GM23338 (cell line): ENCODE results near the gene KAT6B. TPM values are rescaled to one million over a fixed set of nuclear protein-coding genes. Genes with fewer than 3 reads are reported as not detected.

Source experiments
- ATAC-seq: fragments of 200-7000 bp; cut with Tn5 transposase; 3 replicates; pipeline ENCODE4 v1.9.1; 2020
- DNase-seq: peaks from one replicate; pipeline ENCODE4 v3.0.0-alpha.2; 2015; ENCODE audit warnings: low spot score
- H2AFZ ChIP-seq: fragments of 200-600 bp; sonication (generic); 2 replicates; pipeline ENCODE4 v1.8.0; 2016; ENCODE audit warnings: antibody characterized with exemption, mild to moderate bottlenecking, moderate library complexity
- H3F3A ChIP-seq: fragments of 200-600 bp; sonication (generic); replicated peaks from 2 replicates; pipeline ENCODE4 v1.8.0; 2017; ENCODE audit warnings: antibody characterized with exemption, mixed run types, low read depth
- H3K27ac ChIP-seq: fragments of 200-600 bp; sonication (generic); 2 replicates; pipeline ENCODE4 v1.6.1; 2016; ENCODE audit warnings: low read depth
- H3K27me3 ChIP-seq: fragments of 200-600 bp; sonication (generic); 2 replicates; pipeline ENCODE4 v1.8.0; 2016; ENCODE audit warnings: mild to moderate bottlenecking, mixed run types, moderate library complexity; ENCODE audit not compliant: insufficient read depth
- H3K36me3 ChIP-seq: fragments of 200-600 bp; sonication (generic); 2 replicates; pipeline ENCODE4 v1.8.0; 2016; ENCODE audit warnings: mild to moderate bottlenecking; ENCODE audit not compliant: insufficient read depth
- H3K4me1 ChIP-seq: fragments of 200-600 bp; sonication (generic); 2 replicates; pipeline ENCODE4 v1.8.0; 2016; ENCODE audit warnings: mild to moderate bottlenecking, moderate library complexity; ENCODE audit not compliant: insufficient read depth
- H3K4me2 ChIP-seq: fragments of 200-600 bp; sonication (generic); 2 replicates; pipeline ENCODE4 v1.7.1; 2017; ENCODE audit warnings: mixed run types
- H3K4me3 ChIP-seq: fragments of 200-600 bp; sonication (generic); 2 replicates; pipeline ENCODE4 v1.6.1; 2016; ENCODE audit warnings: mixed run types
- H3K79me2 ChIP-seq: fragments of 200-600 bp; sonication (generic); replicated peaks from 2 replicates; pipeline ENCODE4 v1.8.0; 2017; ENCODE audit warnings: mild to moderate bottlenecking; ENCODE audit not compliant: insufficient read depth
- H3K9me2 ChIP-seq: fragments of 200-600 bp; sonication (generic); 2 replicates; pipeline ENCODE4 v1.8.0; 2017; ENCODE audit not compliant: insufficient read depth
- H4K20me1 ChIP-seq: fragments of 200-600 bp; sonication (generic); replicated peaks from 2 replicates; pipeline ENCODE4 v1.8.0; 2017; ENCODE audit warnings: mild to moderate bottlenecking; ENCODE audit not compliant: insufficient read depth
- H3K27ac Mint-ChIP-seq: 2 replicates; pipeline ENCODE4 v1.8.0; 2020; ENCODE audit warnings: inconsistent platforms, mild to moderate bottlenecking, moderate library complexity, mixed read lengths
- H3K27me3 Mint-ChIP-seq: 3 replicates; pipeline ENCODE4 v1.8.0; 2022; ENCODE audit warnings: low read depth, mild to moderate bottlenecking, moderate library complexity, mixed read lengths, inconsistent platforms; ENCODE audit not compliant: insufficient read depth, poor library complexity
- H3K36me3 Mint-ChIP-seq: 3 replicates; pipeline ENCODE4 v1.8.0; 2021; ENCODE audit warnings: low read depth, mild to moderate bottlenecking, inconsistent platforms, moderate library complexity, mixed read lengths
- H3K4me1 Mint-ChIP-seq: 3 replicates; pipeline ENCODE4 v1.8.0; 2020; ENCODE audit warnings: mild to moderate bottlenecking, inconsistent platforms, mixed read lengths
- H3K4me3 Mint-ChIP-seq: 3 replicates; pipeline ENCODE4 v1.8.0; 2021; ENCODE audit warnings: moderate library complexity, mild to moderate bottlenecking, inconsistent platforms, mixed read lengths
- H3K9me3 Mint-ChIP-seq: 3 replicates; pipeline ENCODE4 v1.8.0; 2020; ENCODE audit warnings: moderate library complexity, mild to moderate bottlenecking, inconsistent platforms, mixed read lengths
- CREB1 ChIP-seq: fragments of 250-450 bp; sonication (Bioruptor Pico); IDR thresholded peaks from 2 replicates; pipeline ENCODE4 v1.5.0; 2020; ENCODE audit warnings: low read depth, mild to moderate bottlenecking, moderate library complexity
- CTCF ChIP-seq, 2 experiments: fragments of 200-600 bp in 1 of 2; sonication (generic) in 1 of 2; conservative IDR thresholded peaks; 2 replicates each; pipeline versions ENCODE4 v1.5.1 to v1.6.1; 2016 to 2017; ENCODE audit warnings: antibody characterized with exemption in 2 of 2, low read depth in 2 of 2, mild to moderate bottlenecking in 2 of 2, moderate library complexity in 1 of 2
- EZH2 ChIP-seq: fragments of 200-600 bp; sonication (generic); IDR thresholded peaks from one replicate; pipeline ENCODE4 v1.8.0; 2017; ENCODE audit warnings: antibody characterized with exemption, mild to moderate bottlenecking, low read depth; ENCODE audit not compliant: unreplicated experiment
- EZH2phosphoT487 ChIP-seq: fragments of 200-600 bp; sonication (generic); IDR thresholded peaks from one replicate; pipeline ENCODE4 v1.8.1; 2018; ENCODE audit warnings: antibody characterized with exemption; ENCODE audit not compliant: unreplicated experiment
- JUNB ChIP-seq: IDR thresholded peaks from one replicate; pipeline ENCODE4 v1.6.1; 2016; ENCODE audit warnings: antibody characterized with exemption; ENCODE audit not compliant: unreplicated experiment
- NANOG ChIP-seq: IDR thresholded peaks from 2 replicates; pipeline ENCODE4 v1.6.1; 2016; ENCODE audit warnings: antibody characterized with exemption, borderline replicate concordance
- POLR2AphosphoS5 ChIP-seq: IDR thresholded peaks from 2 replicates; pipeline ENCODE4 v1.6.1; 2016; ENCODE audit warnings: antibody characterized with exemption, low read depth
- REST ChIP-seq: IDR thresholded peaks from one replicate; pipeline ENCODE4 v1.6.1; 2018; ENCODE audit warnings: antibody characterized with exemption; ENCODE audit not compliant: unreplicated experiment
- STAT1 ChIP-seq: IDR thresholded peaks from one replicate; pipeline ENCODE4 v1.6.1; 2016; ENCODE audit warnings: antibody characterized with exemption; ENCODE audit not compliant: unreplicated experiment
- ZNF114 ChIP-seq: fragments of 250-450 bp; sonication (Bioruptor Pico); IDR thresholded peaks from 2 replicates; pipeline ENCODE4 v1.5.0; 2020; ENCODE audit warnings: mild to moderate bottlenecking, moderate library complexity
- ZNF331 ChIP-seq: fragments of 250-450 bp; sonication (Bioruptor Pico); IDR thresholded peaks from 2 replicates; pipeline ENCODE4 v1.5.0; 2020; ENCODE audit warnings: low read depth, mild to moderate bottlenecking, moderate library complexity
- polyA plus RNA-seq: library from polyadenylated mRNA; unstranded; fragments of >200 nt; fragmentation: Nextera tagmentation; extraction: Ambion mirVana; gene quantifications from 2 replicates; pipeline ENCODE4 v1.2.1, GENCODE V29; 2016
- total RNA-seq: library from RNA; depleted of rRNA; stranded (reverse); fragments of >200 nt; shearing (Covaris generic); gene quantifications from 2 replicates; pipeline ENCODE4 v1.2.3, GENCODE V29; 2014
- TF ChIP-seq, protein P1 (sequence below): fragments of 250-450 bp; sonication (Bioruptor Pico); IDR thresholded peaks from 2 replicates; pipeline ENCODE4 v1.5.0; 2020; ENCODE audit warnings: mild to moderate bottlenecking, moderate library complexity
- TF ChIP-seq, protein P2 (sequence below): IDR thresholded peaks from 2 replicates; pipeline ENCODE4 v1.6.1; 2016; ENCODE audit warnings: antibody characterized with exemption

KAT6B gene
- total and polyA plus RNA-seq, 2 experiments from 2014 or later: 21.3 to 31.4 TPM

DNA sequence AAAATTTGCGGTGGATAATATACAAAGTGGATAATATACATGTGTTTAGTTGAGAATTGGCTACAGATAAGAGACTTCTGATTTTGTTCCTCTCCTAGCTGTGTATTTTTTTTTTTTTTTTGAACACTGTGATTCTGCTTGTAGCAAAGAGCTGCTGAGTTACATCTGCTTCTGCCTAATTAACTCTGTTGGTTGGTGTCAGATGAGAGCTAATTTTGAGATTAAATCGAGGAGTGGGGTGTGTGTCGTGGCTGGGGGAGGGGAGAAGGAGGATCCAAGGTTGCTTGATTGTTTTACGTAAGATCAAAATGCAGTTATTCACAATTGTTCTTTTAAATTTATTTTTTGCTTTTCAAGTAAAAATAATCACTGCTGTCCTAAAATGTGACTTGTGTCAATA is 11.3 kb downstream of the KAT6B start:
- Mint-ChIP-seq H3K4me3 (no peak overlapping the region), H3K36me3 (peaks cover 15% of the 10 kb centered on the region; the same call in 2 of the 3 replicates)

More for the DNA sequence above, 11.3 kb downstream of the KAT6B start:
- no peaks in the 10 kb centered on the region for H3K9me3 Mint-ChIP-seq
- DNase-seq (no peak), ATAC-seq (no peak)
- H3K4me1 ChIP-seq: peaks cover 8% of the 10 kb centered on the region; the same call in 1 of the 2 replicates
- H3K4me1 Mint-ChIP-seq: peaks cover 19% of the 10 kb centered on the region
- peaks cover 11% of the 10 kb centered on the region; the same call in 1 of the 2 replicates for H4K20me1 ChIP-seq
- no peaks in the 10 kb centered on the region for H3K27me3 ChIP-seq
- H3K36me3 ChIP-seq: no peaks in the 10 kb centered on the region
- H3K27ac ChIP-seq: no peak overlapping the region
- no peak overlapping the region for H2AFZ ChIP-seq
- no peaks in the 10 kb centered on the region for H3F3A ChIP-seq
- H3K27me3 Mint-ChIP-seq: peaks cover 2% of the 10 kb centered on the region
- TF ChIP-seq EZH2: no peak
- no peak for TF ChIP-seq ZNF114 (CRISPR knock-in tag)
- TF ChIP-seq ZNF331: no peak
- TF ChIP-seq POLR2AphosphoS5: no peak
- no peak for TF ChIP-seq NANOG
- no peak for TF ChIP-seq CTCF (conservative IDR thresholded peaks at IDR 0.05; ENCODE audit: low read depth in 2 of 2)
- no peak for TF ChIP-seq JUNB
- TF ChIP-seq EZH2phosphoT487: no peak
- TF ChIP-seq REST: no peak
- TF ChIP-seq, protein P1, sequence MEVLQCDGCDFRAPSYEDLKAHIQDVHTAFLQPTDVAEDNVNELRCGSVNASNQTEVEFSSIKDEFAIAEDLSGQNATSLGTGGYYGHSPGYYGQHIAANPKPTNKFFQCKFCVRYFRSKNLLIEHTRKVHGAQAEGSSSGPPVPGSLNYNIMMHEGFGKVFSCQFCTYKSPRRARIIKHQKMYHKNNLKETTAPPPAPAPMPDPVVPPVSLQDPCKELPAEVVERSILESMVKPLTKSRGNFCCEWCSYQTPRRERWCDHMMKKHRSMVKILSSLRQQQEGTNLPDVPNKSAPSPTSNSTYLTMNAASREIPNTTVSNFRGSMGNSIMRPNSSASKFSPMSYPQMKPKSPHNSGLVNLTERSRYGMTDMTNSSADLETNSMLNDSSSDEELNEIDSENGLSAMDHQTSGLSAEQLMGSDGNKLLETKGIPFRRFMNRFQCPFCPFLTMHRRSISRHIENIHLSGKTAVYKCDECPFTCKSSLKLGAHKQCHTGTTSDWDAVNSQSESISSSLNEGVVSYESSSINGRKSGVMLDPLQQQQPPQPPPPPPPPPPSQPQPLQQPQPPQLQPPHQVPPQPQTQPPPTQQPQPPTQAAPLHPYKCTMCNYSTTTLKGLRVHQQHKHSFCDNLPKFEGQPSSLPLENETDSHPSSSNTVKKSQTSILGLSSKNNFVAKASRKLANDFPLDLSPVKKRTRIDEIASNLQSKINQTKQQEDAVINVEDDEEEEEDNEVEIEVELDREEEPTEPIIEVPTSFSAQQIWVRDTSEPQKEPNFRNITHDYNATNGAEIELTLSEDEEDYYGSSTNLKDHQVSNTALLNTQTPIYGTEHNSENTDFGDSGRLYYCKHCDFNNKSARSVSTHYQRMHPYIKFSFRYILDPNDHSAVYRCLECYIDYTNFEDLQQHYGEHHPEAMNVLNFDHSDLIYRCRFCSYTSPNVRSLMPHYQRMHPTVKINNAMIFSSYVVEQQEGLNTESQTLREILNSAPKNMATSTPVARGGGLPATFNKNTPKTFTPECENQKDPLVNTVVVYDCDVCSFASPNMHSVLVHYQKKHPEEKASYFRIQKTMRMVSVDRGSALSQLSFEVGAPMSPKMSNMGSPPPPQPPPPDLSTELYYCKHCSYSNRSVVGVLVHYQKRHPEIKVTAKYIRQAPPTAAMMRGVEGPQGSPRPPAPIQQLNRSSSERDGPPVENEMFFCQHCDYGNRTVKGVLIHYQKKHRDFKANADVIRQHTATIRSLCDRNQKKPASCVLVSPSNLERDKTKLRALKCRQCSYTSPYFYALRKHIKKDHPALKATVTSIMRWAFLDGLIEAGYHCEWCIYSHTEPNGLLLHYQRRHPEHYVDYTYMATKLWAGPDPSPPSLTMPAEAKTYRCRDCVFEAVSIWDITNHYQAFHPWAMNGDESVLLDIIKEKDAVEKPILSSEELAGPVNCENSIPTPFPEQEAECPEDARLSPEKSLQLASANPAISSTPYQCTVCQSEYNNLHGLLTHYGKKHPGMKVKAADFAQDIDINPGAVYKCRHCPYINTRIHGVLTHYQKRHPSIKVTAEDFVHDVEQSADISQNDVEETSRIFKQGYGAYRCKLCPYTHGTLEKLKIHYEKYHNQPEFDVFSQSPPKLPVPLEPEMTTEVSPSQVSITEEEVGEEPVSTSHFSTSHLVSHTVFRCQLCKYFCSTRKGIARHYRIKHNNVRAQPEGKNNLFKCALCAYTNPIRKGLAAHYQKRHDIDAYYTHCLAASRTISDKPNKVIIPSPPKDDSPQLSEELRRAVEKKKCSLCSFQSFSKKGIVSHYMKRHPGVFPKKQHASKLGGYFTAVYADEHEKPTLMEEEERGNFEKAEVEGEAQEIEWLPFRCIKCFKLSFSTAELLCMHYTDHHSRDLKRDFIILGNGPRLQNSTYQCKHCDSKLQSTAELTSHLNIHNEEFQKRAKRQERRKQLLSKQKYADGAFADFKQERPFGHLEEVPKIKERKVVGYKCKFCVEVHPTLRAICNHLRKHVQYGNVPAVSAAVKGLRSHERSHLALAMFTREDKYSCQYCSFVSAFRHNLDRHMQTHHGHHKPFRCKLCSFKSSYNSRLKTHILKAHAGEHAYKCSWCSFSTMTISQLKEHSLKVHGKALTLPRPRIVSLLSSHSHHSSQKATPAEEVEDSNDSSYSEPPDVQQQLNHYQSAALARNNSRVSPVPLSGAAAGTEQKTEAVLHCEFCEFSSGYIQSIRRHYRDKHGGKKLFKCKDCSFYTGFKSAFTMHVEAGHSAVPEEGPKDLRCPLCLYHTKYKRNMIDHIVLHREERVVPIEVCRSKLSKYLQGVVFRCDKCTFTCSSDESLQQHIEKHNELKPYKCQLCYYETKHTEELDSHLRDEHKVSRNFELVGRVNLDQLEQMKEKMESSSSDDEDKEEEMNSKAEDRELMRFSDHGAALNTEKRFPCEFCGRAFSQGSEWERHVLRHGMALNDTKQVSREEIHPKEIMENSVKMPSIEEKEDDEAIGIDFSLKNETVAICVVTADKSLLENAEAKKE (CRISPR knock-in tag): no peak
- no peak for TF ChIP-seq CREB1
- TF ChIP-seq, protein P2, sequence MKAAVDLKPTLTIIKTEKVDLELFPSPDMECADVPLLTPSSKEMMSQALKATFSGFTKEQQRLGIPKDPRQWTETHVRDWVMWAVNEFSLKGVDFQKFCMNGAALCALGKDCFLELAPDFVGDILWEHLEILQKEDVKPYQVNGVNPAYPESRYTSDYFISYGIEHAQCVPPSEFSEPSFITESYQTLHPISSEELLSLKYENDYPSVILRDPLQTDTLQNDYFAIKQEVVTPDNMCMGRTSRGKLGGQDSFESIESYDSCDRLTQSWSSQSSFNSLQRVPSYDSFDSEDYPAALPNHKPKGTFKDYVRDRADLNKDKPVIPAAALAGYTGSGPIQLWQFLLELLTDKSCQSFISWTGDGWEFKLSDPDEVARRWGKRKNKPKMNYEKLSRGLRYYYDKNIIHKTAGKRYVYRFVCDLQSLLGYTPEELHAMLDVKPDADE: no peak
- no peak for TF ChIP-seq STAT1
- H3K79me2 ChIP-seq: peaks cover 90% of the 10 kb centered on the region
- H3K4me3 ChIP-seq: no peak overlapping the region
- no peaks in the 10 kb centered on the region for H3K9me2 ChIP-seq
- no peak overlapping the region for H3K4me2 ChIP-seq
- peak overlapping the region; percentile 79; the same call in 1 of the 2 replicates for H3K27ac Mint-ChIP-seq
